Fibroblast of skin of right quadriceps (primary cell): ENCODE results near the gene FLNB.
"Not testable (repeated sequence)": the region's sequence is repeated elsewhere in the genome, so short reads cannot be mapped to it uniquely, and the experiment has no call there.

Experiments used
- DNase-seq: peaks from one replicate; pipeline ENCODE4 v3.0.0-alpha.2; 2013

The FLNB gene

GRCh38 chr3:58190882-58191281 lies 182.7 kb downstream of the FLNB start:
- DNase-seq = no peak

GRCh38 chr3:58191361-58191991 lies 183.3 kb downstream of the FLNB start:
- no peak for DNase-seq

- DNase-seq = no peak
Measured at GRCh38 chr3:58192069-58192468, 183.8 kb downstream of the FLNB start.

- no peak for DNase-seq
Measured at GRCh38 chr3:58193682-58194407, 185.6 kb downstream of the FLNB start.

- DNase-seq = no peak
Measured at GRCh38 chr3:58197588-58197987, 189.4 kb downstream of the FLNB start.

- DNase-seq = no peak
Measured at GRCh38 chr3:58198362-58198761, 190.1 kb downstream of the FLNB start.

GRCh38 chr3:58198804-58199203 lies 190.6 kb downstream of the FLNB start:
- no peak for DNase-seq

- DNase-seq = no peak
Measured at GRCh38 chr3:58200121-58200709, 192.0 kb downstream of the FLNB start.

- DNase-seq = no peak
Measured at GRCh38 chr3:58200846-58201355, 192.7 kb downstream of the FLNB start.

- DNase-seq = not testable (repeated sequence)
Measured at GRCh38 chr3:58201451-58201850, 193.2 kb downstream of the FLNB start.

- no peak for DNase-seq
Measured at GRCh38 chr3:58202917-58203360, 194.7 kb downstream of the FLNB start.

GRCh38 chr3:58203541-58203940 lies 195.3 kb downstream of the FLNB start:
- no peak for DNase-seq

GRCh38 chr3:58204720-58205119 lies 196.5 kb downstream of the FLNB start:
- DNase-seq = no peak

- no peak for DNase-seq
Measured at GRCh38 chr3:58205981-58206380, 197.8 kb downstream of the FLNB start.

- peak; percentile 59 for DNase-seq
Measured at GRCh38 chr3:58206406-58207011, 198.3 kb downstream of the FLNB start.

GRCh38 chr3:58207954-58208353 lies 199.7 kb downstream of the FLNB start:
- DNase-seq = no peak

- no peak for DNase-seq
Measured at GRCh38 chr3:58209933-58210332, 201.7 kb downstream of the FLNB start.

- DNase-seq = no peak
Measured at GRCh38 chr3:58210761-58211460, 202.7 kb downstream of the FLNB start, which contains the start of gene DNASE1L3. TSS of gene DNASE1L3 (minus strand) at chr3:58210972. CDS start at chr3:58210906, 66 bp downstream.

GRCh38 chr3:58214484-58215316 lies 206.5 kb downstream of the FLNB start:
- peak; percentile 15 for DNase-seq

- no peak for DNase-seq
Measured at GRCh38 chr3:58215317-58216025, 207.2 kb downstream of the FLNB start.
